SJSA1 (cell line): Measurements from ENCODE around the gene SETD3. TPM values are rescaled to one million over a fixed set of nuclear protein-coding genes. Genes with fewer than 3 reads are reported as not detected.
A peak's percentile ranks its signal among the peaks of the same experiment; 100 is the strongest.

ENCODE experiments used
- DNase-seq, 2 experiments: peaks; one replicate each; pipeline ENCODE4 v3.0.0-alpha.2; 2015 to 2020; ENCODE audit warnings: low spot score in 2 of 2, low read depth in 1 of 2
- H3K27ac ChIP-seq: fragments of 250-450 bp; sonication (Bioruptor Pico); 2 replicates; pipeline ENCODE4 v1.5.1; 2020; ENCODE audit warnings: mild to moderate bottlenecking, moderate library complexity
- H3K27me3 ChIP-seq: fragments of 250-450 bp; sonication (Bioruptor Pico); replicated peaks from 2 replicates; pipeline ENCODE4 v1.5.1; 2020; ENCODE audit warnings: mild to moderate bottlenecking, moderate library complexity
- H3K36me3 ChIP-seq: fragments of 250-450 bp; sonication (Bioruptor Pico); 2 replicates; pipeline ENCODE4 v1.5.1; 2020; ENCODE audit warnings: mild to moderate bottlenecking
- H3K4me1 ChIP-seq: fragments of 250-450 bp; sonication (Bioruptor Pico); replicated peaks from 2 replicates; pipeline ENCODE4 v1.6.1; 2021; ENCODE audit warnings: mild to moderate bottlenecking
- H3K4me3 ChIP-seq: fragments of 250-450 bp; sonication (Bioruptor Pico); 2 replicates; pipeline ENCODE4 v1.5.1; 2020; ENCODE audit warnings: mild to moderate bottlenecking
- H3K9me3 ChIP-seq: fragments of 250-450 bp; sonication (Bioruptor Pico); replicated peaks from 2 replicates; pipeline ENCODE4 v1.5.1; 2020; ENCODE audit warnings: mild to moderate bottlenecking
- total RNA-seq: library from RNA; depleted of rRNA; stranded (reverse); fragments of >200 nt; shearing (Covaris generic); gene quantifications from 2 replicates; pipeline ENCODE4 v1.2.3, GENCODE V29; 2014

The SETD3 gene
- total RNA-seq, 1 experiment from 2014 or later: 71.0 TPM

- Histone ChIP-seq H3K4me3 (no peak overlapping the region), H3K9me3 (no peaks in the 10 kb centered on the region), H3K36me3 (peaks cover 29% of the 10 kb centered on the region), H3K27ac (no peak overlapping the region), H3K27me3 (no peaks in the 10 kb centered on the region), H3K4me1 (peaks cover 45% of the 10 kb centered on the region)
- DNase-seq: no peak
Observed at GRCh38 chr14:99520571-99521081, 40.0 kb upstream of the SETD3 start.

- no peak for DNase-seq
- Histone ChIP-seq H3K4me3 (no peak overlapping the region), H3K9me3 (no peaks in the 10 kb centered on the region), H3K27me3 (no peaks in the 10 kb centered on the region), H3K27ac (no peak overlapping the region), H3K4me1 (peaks cover 39% of the 10 kb centered on the region), H3K36me3 (peaks cover 35% of the 10 kb centered on the region)
Observed at GRCh38 chr14:99519931-99520421, 39.3 kb upstream of the SETD3 start.

- no peaks in the 10 kb centered on the region for H3K27me3 ChIP-seq
Observed at GRCh38 chr14:99519347-99519881, 38.8 kb upstream of the SETD3 start.

GRCh38 chr14:99518441-99519346 is 38.0 kb upstream of the SETD3 start:
- H3K27me3 ChIP-seq: no peaks in the 10 kb centered on the region
- H3K9me3 ChIP-seq: no peaks in the 10 kb centered on the region
- H3K36me3 ChIP-seq: peaks cover 48% of the 10 kb centered on the region
- H3K4me1 ChIP-seq: peaks cover 28% of the 10 kb centered on the region
- DNase-seq: peak; percentile 57 to 67
- no peak overlapping the region for H3K4me3 ChIP-seq
- H3K27ac ChIP-seq: no peak overlapping the region

More at GRCh38 chr14:99519347-99519881, 38.8 kb upstream of the SETD3 start:
- no peaks in the 10 kb centered on the region for H3K9me3 ChIP-seq
- peaks cover 33% of the 10 kb centered on the region for H3K4me1 ChIP-seq
- no peak for DNase-seq
- peaks cover 41% of the 10 kb centered on the region for H3K36me3 ChIP-seq
- H3K27ac ChIP-seq: no peak overlapping the region
- H3K4me3 ChIP-seq: no peak overlapping the region

GRCh38 chr14:99517643-99518381 is 37.2 kb upstream of the SETD3 start:
- DNase-seq: no peak
- Histone ChIP-seq H3K9me3 (no peaks in the 10 kb centered on the region), H3K27me3 (no peaks in the 10 kb centered on the region), H3K36me3 (peaks cover 57% of the 10 kb centered on the region), H3K4me3 (no peak overlapping the region), H3K27ac (no peak overlapping the region), H3K4me1 (peaks cover 19% of the 10 kb centered on the region)

- Histone ChIP-seq H3K27ac (no peak overlapping the region), H3K9me3 (no peaks in the 10 kb centered on the region), H3K4me1 (peaks cover 12% of the 10 kb centered on the region), H3K27me3 (no peaks in the 10 kb centered on the region), H3K36me3 (peaks cover 61% of the 10 kb centered on the region), H3K4me3 (no peak overlapping the region)
- DNase-seq: no peak
Observed at GRCh38 chr14:99516871-99517642, 36.4 kb upstream of the SETD3 start.

- H3K4me3 ChIP-seq: no peak overlapping the region
- peaks cover 13% of the 10 kb centered on the region for H3K4me1 ChIP-seq
- H3K27ac ChIP-seq: no peak overlapping the region
- H3K36me3 ChIP-seq: peaks cover 60% of the 10 kb centered on the region
- DNase-seq: no peak
- no peaks in the 10 kb centered on the region for H3K27me3 ChIP-seq
- H3K9me3 ChIP-seq: no peaks in the 10 kb centered on the region
Observed at GRCh38 chr14:99516156-99516870, 35.7 kb upstream of the SETD3 start.

- peaks cover 20% of the 10 kb centered on the region for H3K4me1 ChIP-seq
- H3K36me3 ChIP-seq: peaks cover 58% of the 10 kb centered on the region
- H3K4me3 ChIP-seq: no peak overlapping the region
- no peak overlapping the region for H3K27ac ChIP-seq
- H3K27me3 ChIP-seq: no peaks in the 10 kb centered on the region
- peak in 1 of 2 experiments; percentile 39 for DNase-seq
- no peaks in the 10 kb centered on the region for H3K9me3 ChIP-seq
Observed at GRCh38 chr14:99515301-99516155, 34.9 kb upstream of the SETD3 start.

- Histone ChIP-seq H3K27ac (no peak overlapping the region), H3K9me3 (no peaks in the 10 kb centered on the region), H3K4me3 (no peak overlapping the region), H3K36me3 (peaks cover 58% of the 10 kb centered on the region), H3K27me3 (no peaks in the 10 kb centered on the region), H3K4me1 (peaks cover 20% of the 10 kb centered on the region)
- peak in 1 of 2 experiments; percentile 30 for DNase-seq
Observed at GRCh38 chr14:99514552-99515300, 34.1 kb upstream of the SETD3 start.

- no peaks in the 10 kb centered on the region for H3K27me3 ChIP-seq
- no peak for DNase-seq
- no peak overlapping the region for H3K4me3 ChIP-seq
- no peaks in the 10 kb centered on the region for H3K9me3 ChIP-seq
- H3K4me1 ChIP-seq: peaks cover 20% of the 10 kb centered on the region
- peaks cover 63% of the 10 kb centered on the region for H3K36me3 ChIP-seq
- no peak overlapping the region for H3K27ac ChIP-seq
Observed at GRCh38 chr14:99513946-99514551, 33.4 kb upstream of the SETD3 start.

- Histone ChIP-seq H3K27me3 (no peaks in the 10 kb centered on the region), H3K4me1 (peaks cover 15% of the 10 kb centered on the region), H3K36me3 (peaks cover 69% of the 10 kb centered on the region), H3K27ac (no peak overlapping the region), H3K9me3 (no peaks in the 10 kb centered on the region), H3K4me3 (no peak overlapping the region)
- peak in 1 of 2 experiments; percentile 31 for DNase-seq
Observed at GRCh38 chr14:99513183-99513694, 32.6 kb upstream of the SETD3 start.
